Astrocyte (in vitro differentiated cells and primary cell): ENCODE measurements around the gene NEK7. TPM values are rescaled to one million over a fixed set of nuclear protein-coding genes. Genes with fewer than 3 reads are reported as not detected.
A peak's percentile ranks its signal among the peaks of the same experiment; 100 is the strongest.

ENCODE experiments used
- DNase-seq: peaks from one replicate; pipeline ENCODE4 v3.0.0-alpha.2; 2010; ENCODE audit warnings: low read depth
- FAIRE-seq: peaks from 2 replicates; lab custom pipeline; 2011; peaks lifted over from hg19 to GRCh38; lab: Jason Lieb, UNC
- H2AFZ ChIP-seq: 2 replicates; pipeline ENCODE4 v1.6.0; 2012; ENCODE audit warnings: low read depth, low read length, inconsistent platforms
- H3K27ac ChIP-seq: 2 replicates; pipeline ENCODE4 v1.5.1; 2011; ENCODE audit warnings: low read depth, low read length, inconsistent platforms
- H3K27me3 ChIP-seq: 2 replicates; pipeline ENCODE4 v1.6.0; 2011; ENCODE audit warnings: low read length, inconsistent platforms; ENCODE audit not compliant: insufficient read depth
- H3K36me3 ChIP-seq: 2 replicates; pipeline ENCODE4 v1.5.1; 2011; ENCODE audit warnings: low read length, inconsistent platforms; ENCODE audit not compliant: insufficient read depth
- H3K4me1 ChIP-seq: 2 replicates; pipeline ENCODE4 v1.5.1; 2011; ENCODE audit warnings: low read length, inconsistent platforms; ENCODE audit not compliant: insufficient read depth
- H3K4me2 ChIP-seq: 2 replicates; pipeline ENCODE4 v1.6.0; 2012; ENCODE audit warnings: low read length, inconsistent platforms
- H3K4me3 ChIP-seq: 2 replicates; pipeline ENCODE4 v1.5.1; 2011; ENCODE audit warnings: low read depth, mild to moderate bottlenecking, low read length, inconsistent platforms; ENCODE audit not compliant: insufficient read depth
- H3K79me2 ChIP-seq: 2 replicates; pipeline ENCODE4 v1.6.0; 2012; ENCODE audit warnings: mild to moderate bottlenecking, low read length, inconsistent platforms; ENCODE audit not compliant: insufficient read depth
- H3K9ac ChIP-seq: 2 replicates; pipeline ENCODE4 v1.6.0; 2012; ENCODE audit warnings: mild to moderate bottlenecking, low read length, inconsistent platforms
- H3K9me3 ChIP-seq: 2 replicates; pipeline ENCODE4 v1.5.1; 2012; ENCODE audit warnings: low read depth, mild to moderate bottlenecking, low read length, inconsistent platforms; ENCODE audit not compliant: insufficient read depth
- H4K20me1 ChIP-seq: 2 replicates; pipeline ENCODE4 v1.6.0; 2012; ENCODE audit warnings: low read length, inconsistent platforms; ENCODE audit not compliant: insufficient read depth
- H3K27ac Mint-ChIP-seq: one replicate; pipeline ENCODE4 v1.8.0; 2021; ENCODE audit warnings: mild to moderate bottlenecking, mixed read lengths; ENCODE audit not compliant: unreplicated experiment
- H3K27me3 Mint-ChIP-seq: one replicate; pipeline ENCODE4 v1.8.0; 2021; ENCODE audit warnings: low read depth, mixed read lengths; ENCODE audit not compliant: unreplicated experiment
- H3K36me3 Mint-ChIP-seq: one replicate; pipeline ENCODE4 v1.8.0; 2021; ENCODE audit warnings: low read depth, mixed read lengths; ENCODE audit not compliant: unreplicated experiment
- H3K4me1 Mint-ChIP-seq: one replicate; pipeline ENCODE4 v1.8.0; 2021; ENCODE audit warnings: low read depth, mixed read lengths; ENCODE audit not compliant: unreplicated experiment
- H3K4me3 Mint-ChIP-seq: one replicate; pipeline ENCODE4 v1.8.0; 2021; ENCODE audit warnings: mild to moderate bottlenecking, moderate library complexity, mixed read lengths; ENCODE audit not compliant: unreplicated experiment
- H3K9me3 Mint-ChIP-seq: one replicate; pipeline ENCODE4 v1.8.0; 2021; ENCODE audit warnings: mild to moderate bottlenecking, mixed read lengths; ENCODE audit not compliant: unreplicated experiment
- EZH2 ChIP-seq: IDR thresholded peaks from 2 replicates; pipeline ENCODE4 v1.6.1; 2012; ENCODE audit warnings: mild to moderate bottlenecking, low read length, inconsistent platforms; ENCODE audit not compliant: insufficient read depth
- total RNA-seq: library from RNA; stranded (reverse); gene quantifications from 2 replicates; pipeline ENCODE4 v1.2.1, GENCODE V29; 2021
- TF ChIP-seq, protein P1 (sequence below): IDR thresholded peaks from 2 replicates; pipeline ENCODE4 v1.5.1; 2011; ENCODE audit warnings: low read depth, mild to moderate bottlenecking, inconsistent platforms, low read length, moderate library complexity; ENCODE audit not compliant: insufficient read depth

The NEK7 gene
- total RNA-seq, 1 donor from 2014 or later: 125 TPM

DNA sequence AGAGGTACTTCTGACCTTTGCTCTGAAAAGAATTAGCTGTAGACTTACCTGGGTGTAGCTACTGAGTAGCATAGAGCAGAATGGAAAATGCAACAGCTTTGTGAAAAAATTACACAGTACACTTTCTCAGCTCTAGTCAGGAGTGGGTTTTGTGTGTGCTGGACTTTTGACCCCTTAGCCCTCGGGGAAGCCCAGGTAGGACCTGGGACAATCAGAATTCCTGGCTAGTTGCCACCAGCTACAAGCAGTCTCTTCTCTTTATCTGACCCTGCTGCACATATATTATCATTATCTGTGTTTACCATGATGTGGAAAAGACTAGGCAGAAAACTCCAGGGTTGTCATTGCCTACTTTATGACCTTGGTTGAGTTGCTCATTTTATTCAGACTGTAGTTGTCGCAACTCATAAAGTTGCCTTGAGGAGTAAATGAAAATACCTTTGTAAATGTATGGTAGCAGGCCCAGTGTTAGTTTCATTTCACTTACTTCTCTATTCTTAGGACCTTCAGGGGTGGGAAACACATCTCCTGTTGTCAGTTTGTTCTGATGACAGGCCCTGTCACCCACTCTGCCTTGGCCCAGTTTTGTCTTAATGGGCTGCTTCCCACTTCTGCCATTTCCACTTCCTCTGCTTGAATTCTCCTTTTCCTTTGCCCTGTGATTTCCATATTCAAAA, 5.4 kb downstream of the NEK7 start:
- Mint-ChIP-seq H3K27me3 (no peaks in the 10 kb centered on the region), H3K4me1 (peaks cover 29% of the 10 kb centered on the region), H3K9me3 (no peaks in the 10 kb centered on the region), H3K4me3 (no peak overlapping the region), H3K27ac (peak overlapping the region; percentile 63), H3K36me3 (peaks cover 2% of the 10 kb centered on the region)
- H3K79me2 ChIP-seq: peaks cover 99% of the 10 kb centered on the region
- H3K4me2 ChIP-seq: peak overlapping the region; percentile 2
- H4K20me1 ChIP-seq: peaks cover 67% of the 10 kb centered on the region
- H3K9me3 ChIP-seq: no peaks in the 10 kb centered on the region
- no peak for TF ChIP-seq EZH2
- TF ChIP-seq, protein P1, sequence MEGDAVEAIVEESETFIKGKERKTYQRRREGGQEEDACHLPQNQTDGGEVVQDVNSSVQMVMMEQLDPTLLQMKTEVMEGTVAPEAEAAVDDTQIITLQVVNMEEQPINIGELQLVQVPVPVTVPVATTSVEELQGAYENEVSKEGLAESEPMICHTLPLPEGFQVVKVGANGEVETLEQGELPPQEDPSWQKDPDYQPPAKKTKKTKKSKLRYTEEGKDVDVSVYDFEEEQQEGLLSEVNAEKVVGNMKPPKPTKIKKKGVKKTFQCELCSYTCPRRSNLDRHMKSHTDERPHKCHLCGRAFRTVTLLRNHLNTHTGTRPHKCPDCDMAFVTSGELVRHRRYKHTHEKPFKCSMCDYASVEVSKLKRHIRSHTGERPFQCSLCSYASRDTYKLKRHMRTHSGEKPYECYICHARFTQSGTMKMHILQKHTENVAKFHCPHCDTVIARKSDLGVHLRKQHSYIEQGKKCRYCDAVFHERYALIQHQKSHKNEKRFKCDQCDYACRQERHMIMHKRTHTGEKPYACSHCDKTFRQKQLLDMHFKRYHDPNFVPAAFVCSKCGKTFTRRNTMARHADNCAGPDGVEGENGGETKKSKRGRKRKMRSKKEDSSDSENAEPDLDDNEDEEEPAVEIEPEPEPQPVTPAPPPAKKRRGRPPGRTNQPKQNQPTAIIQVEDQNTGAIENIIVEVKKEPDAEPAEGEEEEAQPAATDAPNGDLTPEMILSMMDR: no peak
- no peak overlapping the region for H3K27ac ChIP-seq
- H2AFZ ChIP-seq: no peak overlapping the region
- peaks cover 6% of the 10 kb centered on the region for H3K36me3 ChIP-seq
- H3K27me3 ChIP-seq: no peaks in the 10 kb centered on the region
- H3K9ac ChIP-seq: no peak overlapping the region
- no peak overlapping the region for H3K4me3 ChIP-seq
- peaks cover 13% of the 10 kb centered on the region for H3K4me1 ChIP-seq
- FAIRE-seq (no peak), DNase-seq (no peak)

DNA sequence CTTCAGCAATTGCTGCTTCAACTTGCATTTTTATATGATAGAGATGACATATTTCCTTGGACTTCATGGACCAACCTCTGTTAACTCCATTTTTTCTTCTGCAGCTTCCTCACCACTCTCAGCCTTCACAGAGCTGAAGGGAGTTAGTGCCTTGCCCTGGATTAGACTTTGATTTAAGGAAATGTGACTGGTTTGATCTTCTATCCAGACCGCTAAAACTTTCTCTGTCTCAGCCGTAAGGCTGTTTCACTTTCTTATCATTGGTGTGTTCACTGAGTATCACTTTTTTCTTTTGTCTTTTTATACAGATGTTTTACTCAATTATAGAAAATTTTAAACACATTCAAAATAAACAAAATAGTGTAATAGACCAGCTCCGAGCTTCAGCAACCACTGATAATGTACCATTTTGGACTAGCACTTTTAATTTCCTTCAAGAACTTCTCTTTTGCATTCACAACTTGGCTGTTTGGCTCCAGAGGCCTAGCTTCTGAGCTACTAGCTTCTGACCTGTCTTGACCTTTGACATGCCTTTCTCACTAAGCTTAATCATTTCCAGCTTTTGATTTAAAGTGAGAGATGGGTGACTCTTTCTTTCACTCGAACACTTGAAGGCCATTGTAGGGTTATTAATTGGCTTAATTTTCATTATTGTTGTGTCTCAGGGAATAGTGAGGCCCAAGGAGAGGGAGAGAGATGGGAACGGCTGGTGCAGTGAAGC, 9.3 kb downstream of the NEK7 start:
- Histone ChIP-seq H3K79me2 (peaks cover 100% of the 10 kb centered on the region), H3K4me2 (no peak overlapping the region), H3K9me3 (no peaks in the 10 kb centered on the region), H3K27ac (no peak overlapping the region), H3K4me3 (no peak overlapping the region), H3K4me1 (peaks cover 25% of the 10 kb centered on the region), H3K36me3 (peaks cover 6% of the 10 kb centered on the region), H2AFZ (no peak overlapping the region), H3K27me3 (no peaks in the 10 kb centered on the region), H3K9ac (no peak overlapping the region), H4K20me1 (peaks cover 85% of the 10 kb centered on the region)
- DNase-seq (no peak), FAIRE-seq (no peak)
- no peak overlapping the region for H3K27ac Mint-ChIP-seq
- no peaks in the 10 kb centered on the region for H3K27me3 Mint-ChIP-seq
- H3K4me3 Mint-ChIP-seq: no peak overlapping the region
- no peaks in the 10 kb centered on the region for H3K9me3 Mint-ChIP-seq
- no peaks in the 10 kb centered on the region for H3K36me3 Mint-ChIP-seq
- peaks cover 51% of the 10 kb centered on the region for H3K4me1 Mint-ChIP-seq
- TF ChIP-seq EZH2: no peak
- TF ChIP-seq, protein P1: no peak

DNA sequence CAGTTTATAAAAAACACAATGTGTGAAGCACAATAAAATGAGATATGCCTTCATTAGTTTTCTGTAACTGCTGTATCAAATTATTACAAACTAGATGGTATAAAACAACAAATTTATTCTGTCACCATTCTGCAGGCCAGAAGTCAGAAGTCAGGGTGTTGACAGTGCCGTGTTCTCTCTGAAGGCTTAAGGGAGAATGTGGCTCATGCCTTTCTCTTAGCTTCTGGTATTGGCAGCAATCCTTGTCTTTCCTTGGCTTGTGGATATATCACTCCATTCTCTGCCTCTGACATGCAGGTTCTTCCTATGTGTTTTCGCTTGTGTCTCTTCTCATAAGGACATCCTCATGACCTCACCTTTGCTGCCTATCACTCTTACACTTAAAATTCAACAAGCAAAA, 10.1 kb downstream of the NEK7 start:
- peaks cover 6% of the 10 kb centered on the region for H3K36me3 ChIP-seq
- TF ChIP-seq EZH2: no peak
- TF ChIP-seq, protein P1: no peak
- H3K79me2 ChIP-seq: peaks cover 100% of the 10 kb centered on the region
- DNase-seq: no peak
- H3K27ac Mint-ChIP-seq: no peak overlapping the region
- H3K9ac ChIP-seq: no peak overlapping the region
- FAIRE-seq: no peak
- no peaks in the 10 kb centered on the region for H3K9me3 Mint-ChIP-seq
- H3K36me3 Mint-ChIP-seq: no peaks in the 10 kb centered on the region
- no peak overlapping the region for H3K4me3 Mint-ChIP-seq
- H3K4me2 ChIP-seq: no peak overlapping the region
- H3K4me3 ChIP-seq: no peak overlapping the region
- peaks cover 25% of the 10 kb centered on the region for H3K4me1 ChIP-seq
- H3K4me1 Mint-ChIP-seq: peaks cover 51% of the 10 kb centered on the region
- no peaks in the 10 kb centered on the region for H3K27me3 Mint-ChIP-seq
- H3K27ac ChIP-seq: no peak overlapping the region
- no peak overlapping the region for H2AFZ ChIP-seq
- no peaks in the 10 kb centered on the region for H3K9me3 ChIP-seq
- H3K27me3 ChIP-seq: no peaks in the 10 kb centered on the region
- H4K20me1 ChIP-seq: peaks cover 81% of the 10 kb centered on the region
